GM21515 (cell line): ENCODE data around the gene HTRA1.

ENCODE experiments used
- ATAC-seq: cut with Tn5 transposase; IDR thresholded peaks from one replicate; pipeline ENCODE4 v1.9.1; 2021; ENCODE audit not compliant: unreplicated experiment

Gene HTRA1

DNA sequence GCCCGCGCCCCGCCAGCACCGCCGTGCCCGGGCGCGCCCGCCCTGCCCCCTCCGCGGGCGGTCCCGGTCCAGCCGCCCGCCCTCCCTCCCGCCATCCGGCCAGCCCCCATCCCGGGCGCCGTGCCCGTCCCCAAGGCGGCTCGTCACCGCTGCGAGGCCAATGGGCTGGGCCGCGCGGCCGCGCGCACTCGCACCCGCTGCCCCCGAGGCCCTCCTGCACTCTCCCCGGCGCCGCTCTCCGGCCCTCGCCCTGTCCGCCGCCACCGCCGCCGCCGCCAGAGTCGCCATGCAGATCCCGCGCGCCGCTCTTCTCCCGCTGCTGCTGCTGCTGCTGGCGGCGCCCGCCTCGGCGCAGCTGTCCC, at the start of gene HTRA1:
HTRA1 (plus strand) TSS at position 187 of the 362 bp plus-strand sequence; CDS start at position 287, 100 bp downstream.
- no peak for ATAC-seq

DNA sequence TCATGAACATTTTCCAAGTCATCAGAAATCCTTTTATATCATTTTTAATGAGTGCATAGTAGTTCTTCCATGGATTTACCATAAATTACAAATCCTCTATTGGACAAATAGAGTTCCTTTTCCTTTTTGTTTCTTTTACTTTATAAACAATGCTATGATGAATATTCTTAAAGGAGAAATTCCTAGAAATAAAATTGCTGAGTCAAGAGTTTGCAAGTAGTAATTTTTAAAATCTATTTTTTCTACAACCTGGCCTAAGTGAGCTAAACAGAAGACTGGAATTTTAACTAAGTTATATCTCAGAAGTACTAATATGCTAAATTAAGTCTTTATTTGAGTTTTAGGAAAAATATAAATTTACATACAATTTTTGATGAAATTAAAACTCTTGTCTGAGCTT, 48.0 kb upstream of the HTRA1 start:
- ATAC-seq = no peak

DNA sequence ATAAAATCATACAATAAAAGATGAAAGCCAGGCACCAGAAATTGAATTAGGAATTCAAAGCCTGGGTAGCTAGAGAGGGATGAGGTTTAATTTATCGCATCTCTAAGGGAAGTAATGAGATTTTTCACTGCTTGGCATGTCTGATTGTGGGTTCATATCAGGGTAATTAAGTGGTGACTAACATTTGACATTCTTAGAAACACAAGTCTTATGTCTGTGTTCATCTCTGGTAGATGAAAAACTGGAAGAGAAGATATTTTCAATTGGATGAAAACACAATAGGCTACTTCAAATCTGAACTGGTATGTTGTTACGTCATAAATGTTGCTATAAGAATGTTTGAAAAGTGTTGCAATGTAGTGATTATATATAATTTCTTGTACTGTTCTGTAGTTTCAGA, 43.7 kb upstream of the HTRA1 start:
- ATAC-seq = no peak

DNA sequence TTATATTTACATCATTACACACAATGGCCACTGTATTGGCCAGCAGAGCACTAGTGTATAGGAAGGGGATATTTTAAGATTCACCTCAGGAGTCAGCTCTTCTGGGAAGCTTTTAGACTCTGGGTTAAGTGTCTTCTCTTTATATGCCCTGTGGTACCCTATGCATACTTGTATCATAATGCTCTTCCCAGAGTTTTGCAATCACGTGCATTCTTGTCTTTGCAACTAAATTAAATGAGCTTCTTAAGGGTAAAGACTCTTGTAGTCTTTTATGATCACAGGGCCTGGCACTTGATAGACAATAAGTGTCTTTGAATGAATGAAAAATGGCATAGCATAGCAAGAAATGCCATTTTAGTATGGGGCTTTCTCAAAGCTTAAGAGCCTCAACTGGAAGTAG, 42.3 kb upstream of the HTRA1 start:
- no peak for ATAC-seq

DNA sequence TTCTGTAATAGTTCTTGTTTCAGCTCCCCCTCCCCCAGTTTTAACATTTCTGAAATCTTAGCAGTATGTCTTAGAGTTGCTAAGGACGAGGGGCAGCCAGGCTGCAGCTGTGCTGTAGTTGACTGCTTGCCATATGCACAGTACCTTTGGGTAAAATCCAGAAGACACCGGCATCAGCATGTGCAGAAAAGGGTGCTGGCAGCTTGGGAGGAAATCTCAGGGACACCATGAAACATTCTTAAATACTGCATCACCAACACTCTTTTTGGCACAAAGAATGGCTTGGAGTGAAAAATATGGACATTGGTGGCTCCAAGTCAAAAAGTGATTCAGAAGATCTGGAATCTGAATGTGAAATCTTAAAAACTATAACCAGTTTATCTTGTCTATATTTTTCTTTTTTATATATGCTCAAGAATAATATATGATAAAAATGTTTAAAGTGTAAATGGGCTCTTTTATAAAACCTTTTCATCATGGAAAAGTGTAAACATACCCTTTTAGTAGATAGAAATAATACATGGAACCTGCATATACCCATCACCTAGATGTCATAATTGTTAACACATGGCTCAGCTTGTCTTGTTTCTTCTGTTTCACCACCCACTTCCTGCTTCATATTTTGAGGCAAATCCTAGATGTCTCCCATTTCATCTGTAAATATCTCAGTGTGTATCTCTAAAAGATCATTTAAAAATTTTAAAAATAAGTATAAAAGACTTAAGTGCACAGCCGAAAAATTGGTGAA, 41.3 kb upstream of the HTRA1 start:
- ATAC-seq = no peak

DNA sequence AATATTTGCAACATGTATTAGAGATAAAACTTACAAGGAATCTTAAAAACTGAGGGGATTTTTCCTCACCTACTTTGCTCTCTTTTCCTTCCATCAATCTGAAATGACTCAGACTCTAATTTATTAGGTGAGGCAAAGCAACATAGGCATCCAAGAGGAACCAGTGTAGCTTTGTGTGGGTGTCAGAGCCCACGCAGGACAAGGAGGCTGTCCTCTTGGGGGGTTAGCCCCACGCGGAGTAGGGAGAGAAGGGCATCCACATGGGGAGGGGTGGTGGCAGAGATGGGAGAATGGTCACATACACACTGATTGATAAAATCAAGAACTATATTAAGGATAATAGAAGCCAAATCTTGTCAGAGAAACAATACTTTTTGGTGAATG, 40.7 kb upstream of the HTRA1 start:
- ATAC-seq = no peak

DNA sequence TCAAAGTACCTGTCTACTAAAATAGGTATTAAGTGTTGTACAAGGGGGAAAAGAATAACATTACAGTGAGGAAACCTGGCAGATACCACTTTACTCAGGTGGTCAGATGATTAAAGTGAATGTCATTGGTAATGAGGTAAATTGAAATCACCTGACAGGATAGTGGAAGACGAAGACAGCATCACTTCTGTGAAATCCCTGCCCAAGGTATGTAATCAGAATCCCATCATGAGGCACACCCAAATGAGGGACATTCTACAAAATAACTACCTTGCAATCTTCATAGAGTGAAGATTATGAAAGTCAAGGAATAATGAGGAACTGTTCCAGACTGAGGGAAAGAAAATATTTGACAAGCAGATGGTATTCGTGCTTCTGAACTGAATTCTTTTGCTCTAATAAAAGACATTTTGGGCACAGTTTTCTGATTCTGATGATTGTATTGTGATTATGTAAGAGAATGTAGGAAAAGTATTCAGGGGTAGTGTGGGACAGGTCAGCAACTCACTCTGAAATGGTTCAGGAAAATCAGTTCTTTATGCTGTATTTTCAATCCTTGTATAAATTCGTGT, 40.2 kb upstream of the HTRA1 start:
- ATAC-seq = no peak

DNA sequence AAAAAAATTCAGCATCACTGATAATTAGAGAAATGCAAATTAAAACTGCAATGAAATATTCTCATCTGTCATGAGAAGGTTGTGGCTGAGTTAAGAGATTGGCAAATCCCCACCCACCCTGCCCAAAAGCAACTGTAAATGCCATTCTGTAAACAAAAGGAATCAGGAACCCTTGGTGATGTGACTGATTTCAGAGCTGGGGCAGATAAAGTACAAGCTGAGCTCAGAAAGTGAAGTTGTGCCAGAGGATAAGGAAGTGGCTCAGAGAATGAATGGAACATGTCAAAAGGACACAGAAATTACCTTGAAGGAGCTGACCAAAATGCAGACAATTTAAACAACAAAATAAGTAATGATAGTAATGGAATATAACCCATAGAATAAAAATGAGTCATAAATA, 39.6 kb upstream of the HTRA1 start:
- no peak for ATAC-seq

DNA sequence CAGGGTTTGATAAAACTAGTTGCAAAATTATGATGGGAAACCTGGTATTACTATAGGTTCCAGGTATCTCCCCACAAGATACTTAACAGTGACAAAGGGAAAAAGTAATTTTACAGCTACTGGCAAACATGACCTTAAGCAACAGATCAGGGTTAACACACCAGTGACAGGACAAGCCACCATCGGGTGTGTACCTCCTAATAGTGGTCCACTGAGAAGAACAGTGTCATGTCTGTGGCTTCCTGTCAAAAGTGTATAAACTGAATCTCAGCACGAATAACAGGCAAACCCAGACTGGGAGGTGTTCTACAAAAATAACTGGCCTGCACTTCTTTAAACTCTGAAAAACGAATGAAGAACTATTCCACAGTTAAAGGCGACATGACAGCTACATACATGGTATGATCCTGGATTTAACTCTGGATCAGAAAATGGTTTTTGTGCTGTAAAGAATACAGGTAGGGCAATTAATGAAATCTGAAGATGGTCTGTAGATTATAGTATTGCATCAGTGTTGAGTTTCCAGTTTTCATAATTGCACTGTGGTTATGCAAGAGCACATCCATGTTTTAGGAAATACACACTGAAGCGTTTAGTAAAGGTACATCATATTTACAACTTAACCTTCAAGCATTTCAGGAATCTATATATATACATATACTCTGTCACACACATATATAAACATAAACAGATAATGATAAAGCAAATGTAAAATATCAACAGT, 38.9 kb upstream of the HTRA1 start:
- no peak for ATAC-seq

DNA sequence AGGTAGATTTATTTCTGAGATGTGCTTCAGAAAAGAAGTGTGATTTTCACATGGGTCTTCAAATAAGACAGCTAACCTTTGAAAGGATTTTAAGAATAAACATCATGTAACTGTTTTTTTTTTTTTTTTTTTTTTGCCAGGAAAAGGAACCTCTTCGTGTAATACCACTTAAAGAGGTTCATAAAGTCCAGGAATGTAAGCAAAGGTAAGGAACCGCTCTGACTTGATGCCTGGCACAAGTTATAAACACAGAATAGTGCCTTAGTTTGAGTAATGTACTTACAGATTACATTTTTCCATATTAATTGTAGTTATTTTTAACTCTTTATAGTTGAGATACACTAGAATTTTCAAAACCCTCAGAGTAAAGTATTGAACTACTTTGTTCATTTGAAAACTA, 37.3 kb upstream of the HTRA1 start:
- ATAC-seq = no peak

DNA sequence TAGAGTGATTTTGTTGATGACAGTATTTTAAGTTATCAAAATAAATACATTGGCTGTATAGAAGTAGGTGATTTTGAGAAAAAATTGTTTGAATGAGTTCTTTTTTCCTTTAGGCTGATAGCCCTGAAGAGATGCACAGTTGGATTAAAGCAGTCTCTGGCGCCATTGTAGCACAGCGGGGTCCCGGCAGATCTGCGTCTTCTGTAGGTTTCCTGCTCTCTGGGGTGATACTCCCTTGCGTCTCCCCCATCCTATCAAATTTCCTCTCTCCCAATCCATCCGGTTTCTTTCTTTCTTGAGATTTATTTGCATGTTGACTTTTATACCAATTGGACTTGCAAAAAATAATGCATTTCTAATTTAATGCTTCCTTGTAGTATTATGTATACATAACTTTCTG, 34.5 kb upstream of the HTRA1 start:
- no peak for ATAC-seq

DNA sequence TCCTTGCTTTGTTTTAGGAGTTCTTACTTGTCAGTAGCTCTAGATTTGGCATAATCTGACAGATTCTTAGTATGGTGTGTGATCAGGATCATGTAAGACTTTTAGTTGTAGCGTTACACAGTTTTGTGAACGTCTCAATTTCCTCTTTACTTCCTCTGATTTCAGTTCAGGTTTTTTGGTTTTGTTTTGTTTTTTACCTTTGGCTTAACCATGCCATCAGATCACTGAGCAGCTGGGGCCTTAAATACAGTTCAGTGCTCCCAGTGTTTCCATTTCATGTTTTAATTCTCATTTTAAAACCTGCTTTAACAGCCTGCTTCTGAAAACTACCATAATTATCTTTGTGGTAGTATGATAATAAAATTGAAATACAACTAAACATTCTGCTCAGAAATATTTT, 34.1 kb upstream of the HTRA1 start:
- no peak for ATAC-seq

DNA sequence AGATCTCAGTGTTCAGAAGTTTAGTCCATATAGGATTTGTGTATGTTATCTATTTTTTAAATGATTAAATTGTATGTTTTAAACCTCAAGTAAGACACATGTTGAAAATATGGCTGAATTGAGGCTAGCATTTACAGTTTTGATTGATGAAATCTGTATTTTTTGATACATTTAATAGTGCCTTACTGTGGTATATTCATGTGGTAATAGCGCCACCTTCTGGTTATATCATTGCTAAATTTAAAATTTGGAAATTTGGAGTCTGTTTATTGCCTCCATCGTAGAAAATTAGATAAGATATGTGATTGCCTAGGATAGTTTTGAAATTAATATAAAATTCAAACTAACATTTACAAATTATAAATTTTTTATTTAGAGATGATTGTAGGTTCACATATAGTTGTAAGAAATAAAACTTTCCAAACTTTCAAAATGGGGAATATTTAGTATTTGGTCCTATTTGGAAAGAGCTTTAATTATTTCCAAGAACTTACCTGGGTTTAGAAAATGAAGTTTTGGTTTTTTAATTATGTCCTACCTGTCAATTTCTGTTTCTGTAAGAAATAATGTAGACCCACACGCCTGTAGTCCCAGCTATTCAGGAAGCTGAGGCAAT, 26.0 kb upstream of the HTRA1 start:
- no peak for ATAC-seq

DNA sequence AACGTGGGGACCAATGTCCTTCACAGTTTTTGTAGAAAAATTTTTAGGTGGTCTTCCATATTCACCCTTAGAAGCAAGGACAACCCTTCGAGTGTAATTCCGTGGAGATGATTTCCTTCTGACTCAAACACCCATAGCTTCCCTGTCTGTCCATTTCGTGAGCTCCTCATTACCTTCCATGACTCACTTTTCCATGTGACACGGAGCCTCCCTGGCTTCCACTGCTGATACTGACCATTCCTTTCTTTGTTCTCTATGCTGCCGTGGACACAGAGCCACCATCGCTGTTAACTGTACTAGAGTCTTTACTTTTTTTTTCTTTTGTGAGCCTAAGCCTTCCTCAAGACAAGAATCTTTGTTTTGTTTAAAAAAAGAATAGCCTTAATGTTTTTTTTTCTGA, 19.4 kb upstream of the HTRA1 start:
- no peak for ATAC-seq

DNA sequence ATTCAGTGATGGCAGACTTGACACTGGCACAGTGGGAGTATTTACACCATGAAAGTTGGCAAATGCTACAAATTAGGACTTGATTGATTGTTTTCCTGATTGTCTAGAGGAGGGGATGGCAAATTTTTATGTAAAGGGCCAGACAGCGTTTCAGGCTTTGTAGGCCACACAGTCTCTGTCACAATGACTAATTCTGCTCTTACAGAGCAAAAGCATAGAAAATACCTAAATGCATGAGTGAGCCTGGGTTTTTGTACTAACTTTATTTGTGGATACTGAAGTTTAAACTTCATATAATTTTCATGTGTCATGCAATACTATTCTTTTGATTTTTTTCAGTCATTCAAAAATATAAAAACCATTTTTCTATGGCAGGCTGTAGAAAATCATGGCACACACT, 15.9 kb upstream of the HTRA1 start:
- no peak for ATAC-seq

DNA sequence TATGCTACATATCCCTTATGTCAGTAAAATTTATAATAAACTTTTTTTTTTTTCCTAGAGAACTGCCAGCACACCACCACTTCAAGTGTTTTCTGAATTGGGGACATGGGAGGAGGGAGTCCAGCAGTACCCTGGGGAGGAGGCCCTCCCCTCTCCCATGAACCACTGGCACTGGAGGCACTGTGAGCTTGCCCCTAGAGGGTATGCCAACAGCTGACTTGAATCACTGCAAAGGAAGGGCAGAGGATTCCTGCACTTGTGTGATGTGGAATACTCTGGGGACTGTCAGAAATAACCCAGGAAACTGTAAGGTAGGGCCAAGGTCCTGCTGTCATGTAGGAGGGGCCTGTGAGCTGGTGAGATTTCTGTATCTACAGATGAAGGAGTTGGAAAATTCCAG, 15.4 kb upstream of the HTRA1 start:
- ATAC-seq = no peak

DNA sequence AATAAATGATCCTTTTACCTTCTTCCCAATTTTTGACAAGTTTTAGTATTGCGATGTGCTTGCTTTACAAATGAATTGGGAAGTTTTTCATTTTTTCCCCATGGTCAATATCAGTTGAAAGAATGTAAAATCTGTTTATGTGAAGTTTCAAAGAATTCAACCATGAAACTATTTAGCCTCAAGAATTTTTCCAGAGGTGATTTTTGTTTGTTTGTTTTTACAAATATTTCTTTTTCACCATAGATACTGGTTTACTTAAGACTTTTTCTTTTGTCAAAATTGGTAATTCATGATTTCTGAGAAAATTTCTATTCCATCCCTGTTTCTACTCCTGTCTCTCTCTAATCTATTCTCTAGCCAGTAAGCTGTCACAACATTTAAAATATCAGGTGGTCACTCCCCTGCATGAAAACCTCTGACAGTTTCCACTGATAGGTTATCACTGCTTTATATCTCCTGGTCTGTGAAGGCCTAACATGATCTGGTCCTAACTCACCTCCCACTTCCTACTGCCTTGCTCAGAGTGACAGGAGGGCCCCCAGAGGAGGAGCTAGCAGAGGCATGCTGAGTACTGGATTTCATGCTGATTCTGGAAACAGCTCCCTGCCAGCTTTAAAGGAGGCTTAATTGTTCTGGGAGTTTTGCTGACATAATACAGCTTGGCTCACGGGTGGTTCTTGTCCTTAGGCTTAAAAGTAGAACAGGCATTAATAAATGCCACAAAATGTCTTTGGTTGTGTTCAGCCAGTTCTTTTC, 14.5 kb upstream of the HTRA1 start:
- no peak for ATAC-seq

DNA sequence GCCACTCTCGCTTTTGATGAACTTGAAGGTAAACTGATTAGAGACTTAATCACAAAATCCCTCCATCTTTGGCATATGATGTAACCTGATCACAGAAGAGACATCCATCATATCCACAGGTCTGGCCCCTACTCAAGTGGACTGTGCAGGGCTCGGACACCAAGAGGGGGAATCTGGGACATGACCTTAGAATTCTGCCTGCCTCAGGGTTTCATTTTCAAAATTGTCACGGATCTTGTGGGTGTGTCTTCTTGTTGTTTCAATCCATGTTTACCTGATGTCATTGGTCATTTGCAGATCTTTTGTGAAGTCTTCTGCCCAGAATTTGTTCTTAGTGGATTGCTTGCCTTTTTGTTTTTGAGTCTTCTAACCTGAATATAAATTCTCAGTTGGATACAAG, 12.8 kb upstream of the HTRA1 start:
- ATAC-seq = no peak

DNA sequence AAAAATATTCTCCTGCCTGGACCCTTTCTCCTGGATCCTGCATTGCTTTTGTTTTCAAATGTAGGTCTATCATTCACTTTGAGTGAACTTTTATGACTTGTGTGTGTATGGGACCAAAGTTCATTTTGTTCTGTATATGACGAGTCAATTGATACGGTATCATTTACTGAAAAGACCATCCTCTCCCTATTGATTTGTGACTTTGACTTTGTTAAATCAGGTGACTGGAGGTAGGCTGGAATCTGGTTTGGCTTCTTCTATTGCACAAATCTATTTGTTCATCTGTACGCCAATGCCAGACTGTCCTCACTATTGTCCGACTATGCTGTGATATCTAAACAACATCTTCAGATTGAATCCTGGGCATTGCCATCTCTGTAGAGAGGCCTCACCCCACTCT, 12.2 kb upstream of the HTRA1 start:
- ATAC-seq = no peak

DNA sequence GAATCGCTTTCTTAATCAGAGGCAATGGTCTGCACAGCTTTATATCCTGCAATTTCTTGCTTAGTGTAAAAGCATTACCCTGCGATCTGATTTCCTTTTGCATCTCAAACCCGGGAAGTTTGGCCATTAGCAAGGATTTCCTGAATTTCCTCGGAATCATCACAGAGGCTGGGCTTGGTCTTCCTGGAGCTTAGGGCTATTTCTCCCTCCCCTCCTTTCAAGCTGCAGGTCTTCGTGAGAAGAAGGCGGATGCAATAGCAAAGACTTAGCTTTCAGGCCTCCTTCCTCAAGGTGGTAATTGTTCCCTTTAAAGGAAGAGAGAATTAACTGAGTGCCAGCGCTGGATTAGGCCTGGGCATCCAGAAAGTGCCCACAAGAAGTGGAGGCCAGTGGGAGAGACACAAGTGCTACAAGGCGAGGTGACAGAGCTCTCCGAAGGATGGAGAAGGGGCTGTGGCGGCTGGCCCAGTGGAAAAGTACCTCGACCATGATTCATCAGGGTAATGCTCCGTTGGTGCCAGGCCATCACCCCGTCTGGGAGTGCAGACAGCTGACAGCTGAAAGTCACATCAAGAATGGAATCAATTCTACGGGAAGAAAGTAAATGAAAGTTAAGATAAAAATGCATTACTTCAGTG, 10.9 kb upstream of the HTRA1 start:
- no peak for ATAC-seq

DNA sequence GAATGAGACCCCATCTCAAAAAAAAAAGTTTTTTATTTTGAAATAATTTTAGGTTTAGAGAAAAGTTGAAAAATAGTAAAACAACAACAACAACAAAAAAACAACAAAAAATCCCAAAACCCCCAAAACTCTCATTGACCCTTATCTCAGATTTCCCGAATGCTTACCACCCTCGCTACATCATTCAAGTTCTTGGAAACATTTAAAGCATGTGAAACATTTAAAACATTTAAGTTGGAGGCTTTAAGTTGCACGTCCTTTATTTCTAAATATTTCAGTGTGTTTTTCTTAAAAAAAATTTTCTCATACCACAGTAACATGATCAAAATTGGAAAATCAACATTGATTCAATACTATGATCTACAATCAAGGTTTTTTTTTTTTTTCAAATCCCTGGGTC, 7.3 kb upstream of the HTRA1 start:
- ATAC-seq = no peak
